Esophagus muscularis mucosa (tissue), 3 donors: ENCODE data around the gene HEXIM2.

Experiments
- CTCF ChIP-seq, 3 experiments: fragments of 200-600 bp in 2 of 3; fragments of 450-650 bp in 1 of 3; sonication (generic) in 2 of 3; IDR thresholded peaks; one replicate each; pipeline ENCODE4 v1.5.1; 2017 to 2019; ENCODE audit warnings: antibody characterized with exemption in 3 of 3, mild to moderate bottlenecking in 2 of 3, moderate library complexity in 1 of 3
- POLR2A ChIP-seq: fragments of 450-650 bp; IDR thresholded peaks from one replicate; pipeline ENCODE4 v1.6.1; 2017; ENCODE audit warnings: antibody characterized with exemption, moderate library complexity, mild to moderate bottlenecking, low read depth
- POLR2AphosphoS5 ChIP-seq, 2 donors: sonication (generic); formaldehyde crosslinking; IDR thresholded peaks; one replicate each; pipeline ENCODE4 v1.6.1; 2017; ENCODE audit warnings: antibody characterized with exemption in 2 of 2

DNA sequence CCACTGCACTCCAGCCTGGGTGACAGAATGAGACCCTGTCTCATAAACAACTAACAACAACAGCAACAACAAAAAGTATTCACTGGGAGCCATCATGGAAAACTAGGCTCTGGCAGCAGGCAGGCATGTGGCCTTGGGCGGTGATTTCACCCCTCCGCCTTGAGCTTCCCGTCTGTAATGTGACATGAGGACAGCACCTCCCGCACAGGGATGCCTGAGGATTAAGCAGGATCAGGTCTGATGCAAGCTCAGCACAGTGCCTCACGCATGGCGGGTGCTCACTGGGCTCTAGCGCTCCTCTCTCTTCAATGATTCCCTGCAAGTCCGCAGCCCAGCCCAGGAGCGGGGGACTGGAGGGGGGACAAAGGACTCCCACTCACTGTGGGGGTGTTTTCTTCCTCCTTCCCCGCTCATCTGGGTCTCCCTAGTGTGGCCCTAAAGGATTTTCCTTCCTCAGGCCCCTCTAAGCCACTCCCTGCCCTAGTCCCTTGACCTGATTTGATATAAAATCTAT is 32.2 kb upstream of the HEXIM2 start:
- TF ChIP-seq CTCF (IDR thresholded peaks at IDR 0.05) (no peak), POLR2AphosphoS5 (IDR thresholded peaks at IDR 0.05) (peak; percentile 44 to 63), POLR2A (no peak)
